ENCODE results near the gene RAB8B. TPM values are rescaled to one million over a fixed set of nuclear protein-coding genes. Genes with fewer than 3 reads are reported as not detected.

RAB8B gene
- total RNA-seq, 4 donors from 2014 or later, result 26.1 to 48.1 (median 33.0) TPM

- H3K36me3 ChIP-seq, result peaks cover 0 to 75% of the 10 kb centered on the region in 2 donors
- WGBS, 2 donors (ENCODE audit: low coverage in 1 of 2), result 77 to 92% methylated on average over 3 to 5 of the region's 6 CpGs
- H3K9me3 ChIP-seq, result no peaks in the 10 kb centered on the region
- no peak overlapping the region for H3K27ac ChIP-seq
- H3K27me3 ChIP-seq, result no peaks in the 10 kb centered on the region
- H3K4me3 ChIP-seq, result no peak overlapping the region
- ATAC-seq, result no peak
- TF ChIP-seq POLR2AphosphoS5 (IDR thresholded peaks at IDR 0.05) (no peak), EP300 (IDR thresholded peaks at IDR 0.05) (no peak), CTCF (IDR thresholded peaks at IDR 0.05) (no peak), POLR2A (IDR thresholded peaks at IDR 0.05) (no peak)
- H3K4me1 ChIP-seq, result peaks cover 0 to 7% (median 0%) of the 10 kb centered on the region in 3 donors
These were observed 106.8 kb downstream of the RAB8B start for GRCh38 chr15:63296195-63296594.

- H3K4me1 ChIP-seq, result no peaks in the 10 kb centered on the region
- H3K4me3 ChIP-seq, result no peak overlapping the region
- H3K27me3 ChIP-seq, result no peaks in the 10 kb centered on the region
- no peak for TF ChIP-seq CTCF (IDR thresholded peaks at IDR 0.05)
- no peak for TF ChIP-seq POLR2AphosphoS5 (IDR thresholded peaks at IDR 0.05)
- no peak for TF ChIP-seq POLR2A (IDR thresholded peaks at IDR 0.05)
- no peak for TF ChIP-seq EP300 (IDR thresholded peaks at IDR 0.05)
- H3K27ac ChIP-seq, result no peak overlapping the region
- WGBS, 2 donors (ENCODE audit: low coverage in 1 of 2), result 88 to 91% methylated on average over 6 to 7 of the region's 7 CpGs
- H3K36me3 ChIP-seq, result peaks cover 0 to 92% of the 10 kb centered on the region in 2 donors
- no peaks in the 10 kb centered on the region for H3K9me3 ChIP-seq
- no peak for ATAC-seq
These were observed 110.7 kb downstream of the RAB8B start for GRCh38 chr15:63299943-63300575.

GRCh38 chr15:63301088-63301487, 111.7 kb downstream of the RAB8B start:
- TF ChIP-seq EP300 (IDR thresholded peaks at IDR 0.05), result no peak
- TF ChIP-seq POLR2AphosphoS5 (IDR thresholded peaks at IDR 0.05), result no peak
- TF ChIP-seq POLR2A (IDR thresholded peaks at IDR 0.05), result no peak
- TF ChIP-seq CTCF (IDR thresholded peaks at IDR 0.05), result no peak
- H3K27ac ChIP-seq, result no peak overlapping the region
- H3K4me3 ChIP-seq, result no peak overlapping the region
- peaks cover 0 to 92% of the 10 kb centered on the region in 2 donors for H3K36me3 ChIP-seq
- 71% methylated on average over 1 of the region's 1 CpG; no CpG with 5 or more reads in 1 of the 2 donors for WGBS, 2 donors (ENCODE audit: low coverage in 1 of 2)
- no peaks in the 10 kb centered on the region for H3K27me3 ChIP-seq
- H3K4me1 ChIP-seq, result no peaks in the 10 kb centered on the region
- H3K9me3 ChIP-seq, result no peaks in the 10 kb centered on the region
- ATAC-seq, result no peak

- Histone ChIP-seq H3K4me3 (no peak overlapping the region), H3K27ac (no peak overlapping the region), H3K36me3 (peaks cover 0 to 66% of the 10 kb centered on the region in 2 donors), H3K27me3 (no peaks in the 10 kb centered on the region), H3K4me1 (no peaks in the 10 kb centered on the region), H3K9me3 (no peaks in the 10 kb centered on the region)
- TF ChIP-seq POLR2A (IDR thresholded peaks at IDR 0.05) (no peak), CTCF (IDR thresholded peaks at IDR 0.05) (no peak), EP300 (IDR thresholded peaks at IDR 0.05) (no peak), POLR2AphosphoS5 (IDR thresholded peaks at IDR 0.05) (no peak)
- WGBS, 2 donors (ENCODE audit: low coverage in 1 of 2), result 94% methylated on average over 3 to 5 of the region's 5 CpGs
- ATAC-seq, result no peak
These were observed 115.9 kb downstream of the RAB8B start for GRCh38 chr15:63305260-63305659.

- TF ChIP-seq POLR2AphosphoS5 (IDR thresholded peaks at IDR 0.05) (no peak), CTCF (IDR thresholded peaks at IDR 0.05) (no peak), EP300 (IDR thresholded peaks at IDR 0.05) (no peak), POLR2A (IDR thresholded peaks at IDR 0.05) (no peak)
- ATAC-seq, result no peak
- Histone ChIP-seq H3K9me3 (no peaks in the 10 kb centered on the region), H3K4me1 (no peaks in the 10 kb centered on the region), H3K27ac (no peak overlapping the region), H3K36me3 (peaks cover 0 to 57% of the 10 kb centered on the region in 2 donors), H3K4me3 (no peak overlapping the region), H3K27me3 (no peaks in the 10 kb centered on the region)
- WGBS, 2 donors (ENCODE audit: low coverage in 1 of 2), result 90 to 95% methylated on average over 4 to 5 of the region's 5 CpGs
These were observed 117.2 kb downstream of the RAB8B start for GRCh38 chr15:63306492-63307073.
